ENCODE data around the gene ICAM1.

DNA sequence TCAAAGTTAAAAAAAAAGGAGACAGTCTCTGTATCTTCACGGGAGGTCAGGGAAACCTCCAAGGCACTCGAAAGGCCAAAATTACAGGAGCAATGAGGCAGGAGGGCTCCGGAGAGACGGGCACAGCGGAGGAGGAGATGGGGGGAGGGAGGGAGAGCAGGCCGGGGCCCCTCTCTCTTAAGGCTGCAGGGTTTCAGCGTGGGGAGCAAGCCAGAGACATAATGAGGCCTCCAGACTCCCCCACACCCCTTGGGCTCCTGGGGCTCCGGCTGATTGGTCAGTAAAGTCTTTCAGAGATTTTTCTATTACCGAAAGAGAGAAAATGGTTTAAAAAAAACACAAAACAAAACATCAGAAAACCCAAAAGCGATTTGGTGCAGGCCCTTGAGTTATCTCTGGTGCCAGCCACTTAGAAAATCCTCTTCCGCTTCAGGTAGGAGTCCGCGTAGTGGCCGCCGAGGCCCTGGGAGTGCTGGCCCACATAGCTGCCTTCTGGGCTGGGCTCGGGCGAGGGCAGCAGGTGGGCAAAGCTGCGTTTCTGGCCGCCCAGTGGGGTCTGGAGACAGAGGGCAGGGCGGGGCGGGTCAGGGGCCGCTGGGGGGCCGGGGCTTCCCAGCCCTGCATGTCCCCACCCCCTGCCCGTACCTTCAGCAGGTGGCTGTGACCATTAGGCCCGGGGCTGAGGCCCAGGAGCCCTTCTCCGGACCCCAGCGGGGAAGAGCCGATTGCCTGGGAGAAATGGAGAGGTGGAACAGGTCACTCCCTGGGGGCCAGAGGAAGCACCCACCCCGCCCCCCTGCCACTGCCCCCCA, 46.3 kb downstream of the ICAM1 start:
- TF ChIP-seq, protein P1, sequence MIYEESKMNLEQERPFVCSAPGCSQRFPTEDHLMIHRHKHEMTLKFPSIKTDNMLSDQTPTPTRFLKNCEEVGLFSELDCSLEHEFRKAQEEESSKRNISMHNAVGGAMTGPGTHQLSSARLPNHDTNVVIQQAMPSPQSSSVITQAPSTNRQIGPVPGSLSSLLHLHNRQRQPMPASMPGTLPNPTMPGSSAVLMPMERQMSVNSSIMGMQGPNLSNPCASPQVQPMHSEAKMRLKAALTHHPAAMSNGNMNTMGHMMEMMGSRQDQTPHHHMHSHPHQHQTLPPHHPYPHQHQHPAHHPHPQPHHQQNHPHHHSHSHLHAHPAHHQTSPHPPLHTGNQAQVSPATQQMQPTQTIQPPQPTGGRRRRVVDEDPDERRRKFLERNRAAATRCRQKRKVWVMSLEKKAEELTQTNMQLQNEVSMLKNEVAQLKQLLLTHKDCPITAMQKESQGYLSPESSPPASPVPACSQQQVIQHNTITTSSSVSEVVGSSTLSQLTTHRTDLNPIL (CRISPR knock-in tag; IDR thresholded peaks at IDR 0.05; ENCODE audit: low read depth): no peak
- TF ChIP-seq ZFP30 (CRISPR knock-in tag; IDR thresholded peaks at IDR 0.05): no peak
- no peak for TF ChIP-seq GLIS3 (CRISPR knock-in tag; IDR thresholded peaks at IDR 0.05)
- no peak for TF ChIP-seq ZNF8 (CRISPR knock-in tag; IDR thresholded peaks at IDR 0.05)
- no peak for TF ChIP-seq ZFP3 (CRISPR knock-in tag; IDR thresholded peaks at IDR 0.05)
- TF ChIP-seq TOX (CRISPR knock-in tag; IDR thresholded peaks at IDR 0.05; ENCODE audit: borderline replicate concordance): no peak
- TF ChIP-seq, protein P2, sequence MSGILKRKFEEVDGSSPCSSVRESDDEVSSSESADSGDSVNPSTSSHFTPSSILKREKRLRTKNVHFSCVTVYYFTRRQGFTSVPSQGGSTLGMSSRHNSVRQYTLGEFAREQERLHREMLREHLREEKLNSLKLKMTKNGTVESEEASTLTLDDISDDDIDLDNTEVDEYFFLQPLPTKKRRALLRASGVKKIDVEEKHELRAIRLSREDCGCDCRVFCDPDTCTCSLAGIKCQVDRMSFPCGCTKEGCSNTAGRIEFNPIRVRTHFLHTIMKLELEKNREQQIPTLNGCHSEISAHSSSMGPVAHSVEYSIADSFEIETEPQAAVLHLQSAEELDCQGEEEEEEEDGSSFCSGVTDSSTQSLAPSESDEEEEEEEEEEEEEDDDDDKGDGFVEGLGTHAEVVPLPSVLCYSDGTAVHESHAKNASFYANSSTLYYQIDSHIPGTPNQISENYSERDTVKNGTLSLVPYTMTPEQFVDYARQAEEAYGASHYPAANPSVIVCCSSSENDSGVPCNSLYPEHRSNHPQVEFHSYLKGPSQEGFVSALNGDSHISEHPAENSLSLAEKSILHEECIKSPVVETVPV (CRISPR knock-in tag; IDR thresholded peaks at IDR 0.05): no peak
- no peak for TF ChIP-seq TCF4 (CRISPR knock-in tag; IDR thresholded peaks at IDR 0.05; ENCODE audit: borderline replicate concordance)
- TF ChIP-seq ZNF70 (CRISPR knock-in tag; IDR thresholded peaks at IDR 0.05): no peak
- TF ChIP-seq, protein P3, sequence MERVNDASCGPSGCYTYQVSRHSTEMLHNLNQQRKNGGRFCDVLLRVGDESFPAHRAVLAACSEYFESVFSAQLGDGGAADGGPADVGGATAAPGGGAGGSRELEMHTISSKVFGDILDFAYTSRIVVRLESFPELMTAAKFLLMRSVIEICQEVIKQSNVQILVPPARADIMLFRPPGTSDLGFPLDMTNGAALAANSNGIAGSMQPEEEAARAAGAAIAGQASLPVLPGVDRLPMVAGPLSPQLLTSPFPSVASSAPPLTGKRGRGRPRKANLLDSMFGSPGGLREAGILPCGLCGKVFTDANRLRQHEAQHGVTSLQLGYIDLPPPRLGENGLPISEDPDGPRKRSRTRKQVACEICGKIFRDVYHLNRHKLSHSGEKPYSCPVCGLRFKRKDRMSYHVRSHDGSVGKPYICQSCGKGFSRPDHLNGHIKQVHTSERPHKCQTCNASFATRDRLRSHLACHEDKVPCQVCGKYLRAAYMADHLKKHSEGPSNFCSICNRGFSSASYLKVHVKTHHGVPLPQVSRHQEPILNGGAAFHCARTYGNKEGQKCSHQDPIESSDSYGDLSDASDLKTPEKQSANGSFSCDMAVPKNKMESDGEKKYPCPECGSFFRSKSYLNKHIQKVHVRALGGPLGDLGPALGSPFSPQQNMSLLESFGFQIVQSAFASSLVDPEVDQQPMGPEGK (CRISPR knock-in tag; IDR thresholded peaks at IDR 0.05; ENCODE audit: borderline replicate concordance): no peak
- no peak for TF ChIP-seq ZC3H10 (CRISPR knock-in tag; IDR thresholded peaks at IDR 0.05)
- no peak for TF ChIP-seq RARB (CRISPR knock-in tag; IDR thresholded peaks at IDR 0.05)

All from SK-N-SH treated with all-trans-retinoic acid at 6 μM for 48 hours (cell line).